K562 (cell line): ENCODE results near the gene RSRP1.

Source experiments
- CTBP1 ChIP-seq: fragments of 450-650 bp; IDR thresholded peaks from 2 replicates; pipeline ENCODE4 v1.6.1; 2016; ENCODE audit warnings: borderline replicate concordance
- PHF21A ChIP-seq: fragments of 450-650 bp; IDR thresholded peaks from 2 replicates; pipeline ENCODE4 v1.6.1; 2017; ENCODE audit warnings: low read depth, borderline replicate concordance
- SMARCB1 ChIP-seq: IDR thresholded peaks from 2 replicates; pipeline ENCODE4 v1.6.1; 2011; ENCODE audit warnings: improper control_type of control experiment, low read depth; ENCODE audit not compliant: insufficient read length
- ZFX ChIP-seq: sonication (generic); formaldehyde crosslinking; IDR thresholded peaks from 2 replicates; pipeline ENCODE4 v1.8.0; 2022; ENCODE audit warnings: mild to moderate bottlenecking, missing genetic modification reagents, moderate library complexity
- TF ChIP-seq, protein P1 (sequence below): sonication (generic); formaldehyde crosslinking; IDR thresholded peaks from 2 replicates; pipeline ENCODE4 v1.8.1; 2023; ENCODE audit warnings: mild to moderate bottlenecking, missing genetic modification reagents

DNA sequence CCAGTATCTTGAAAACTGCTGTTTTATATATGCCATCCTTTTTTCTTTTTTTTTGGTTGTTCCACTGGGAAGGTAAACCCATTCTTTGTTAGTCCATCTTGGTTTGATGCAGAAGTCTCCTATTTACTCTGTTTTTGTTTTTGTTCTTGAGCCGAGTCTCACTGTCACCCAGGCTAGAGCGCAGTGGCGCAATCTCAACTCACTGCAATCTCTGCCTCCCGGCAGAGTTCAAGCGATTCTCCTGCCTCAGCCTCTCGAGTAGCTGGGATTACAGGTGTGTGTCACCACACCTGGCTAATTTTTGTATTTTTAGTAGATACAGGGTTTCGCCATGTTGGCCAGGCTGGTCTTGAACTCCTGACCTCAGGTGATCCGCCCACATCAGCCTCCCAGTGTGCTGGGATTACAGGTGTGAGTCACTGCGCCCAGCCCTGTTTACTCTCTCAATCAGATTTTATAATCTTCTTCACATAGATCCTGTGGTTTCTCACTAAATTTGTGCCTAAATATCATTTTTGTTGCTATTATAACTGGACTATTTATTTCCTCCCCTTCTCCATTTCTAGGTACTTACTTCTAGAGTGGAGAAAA is 27.5 kb downstream of the RSRP1 start:
- TF ChIP-seq, protein P1, sequence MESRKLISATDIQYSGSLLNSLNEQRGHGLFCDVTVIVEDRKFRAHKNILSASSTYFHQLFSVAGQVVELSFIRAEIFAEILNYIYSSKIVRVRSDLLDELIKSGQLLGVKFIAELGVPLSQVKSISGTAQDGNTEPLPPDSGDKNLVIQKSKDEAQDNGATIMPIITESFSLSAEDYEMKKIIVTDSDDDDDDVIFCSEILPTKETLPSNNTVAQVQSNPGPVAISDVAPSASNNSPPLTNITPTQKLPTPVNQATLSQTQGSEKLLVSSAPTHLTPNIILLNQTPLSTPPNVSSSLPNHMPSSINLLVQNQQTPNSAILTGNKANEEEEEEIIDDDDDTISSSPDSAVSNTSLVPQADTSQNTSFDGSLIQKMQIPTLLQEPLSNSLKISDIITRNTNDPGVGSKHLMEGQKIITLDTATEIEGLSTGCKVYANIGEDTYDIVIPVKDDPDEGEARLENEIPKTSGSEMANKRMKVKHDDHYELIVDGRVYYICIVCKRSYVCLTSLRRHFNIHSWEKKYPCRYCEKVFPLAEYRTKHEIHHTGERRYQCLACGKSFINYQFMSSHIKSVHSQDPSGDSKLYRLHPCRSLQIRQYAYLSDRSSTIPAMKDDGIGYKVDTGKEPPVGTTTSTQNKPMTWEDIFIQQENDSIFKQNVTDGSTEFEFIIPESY (CRISPR knock-in tag): no peak
- TF ChIP-seq SMARCB1 (no peak), PHF21A (no peak), ZFX (CRISPR knock-in tag) (no peak), CTBP1 (no peak)
